NCI-H446 (cell line): ENCODE measurements around the gene KCNC2.

Experiments used
- DNase-seq, 2 experiments: peaks; one replicate each; lab custom pipeline; 2025; lab: John Stamatoyannopoulos, UW

KCNC2 gene

DNA sequence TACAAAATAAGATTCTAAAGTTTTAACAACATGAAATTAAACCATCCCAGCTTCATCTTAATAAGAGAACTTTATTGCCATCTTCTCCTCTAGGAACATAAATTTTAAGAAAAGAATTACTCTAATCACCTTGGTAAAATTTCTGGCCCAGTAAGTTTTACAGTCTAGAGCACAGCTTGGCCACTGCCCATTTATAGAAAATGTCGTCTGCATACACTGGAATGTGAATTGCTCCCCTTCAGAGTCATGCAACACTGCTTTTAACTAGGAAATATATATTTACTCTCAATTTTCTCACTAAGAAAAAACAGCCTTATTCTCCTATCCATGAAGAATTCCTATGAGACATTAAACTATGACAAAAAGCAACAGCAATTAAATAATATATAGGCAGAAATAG is 48.2 kb downstream of the KCNC2 start:
- DNase-seq, result no peak

DNA sequence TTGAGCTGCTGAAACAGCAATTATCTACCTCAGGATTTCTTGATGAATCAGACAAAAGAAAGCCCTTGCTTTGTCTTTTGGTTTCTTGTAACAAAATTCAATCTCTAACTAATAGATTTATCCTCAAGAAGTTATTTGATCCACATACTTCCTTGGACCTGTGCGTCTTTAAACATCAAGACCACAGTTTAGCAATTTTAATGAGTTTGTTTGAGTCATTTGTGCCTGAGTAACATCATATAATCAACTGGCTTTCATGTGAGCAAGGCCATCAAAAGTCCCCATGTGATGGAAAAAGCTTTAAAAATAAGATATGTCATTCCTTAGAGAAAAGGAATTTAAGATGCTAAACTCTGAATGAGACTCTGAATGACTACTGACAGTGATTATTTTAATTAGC is 52.3 kb downstream of the KCNC2 start:
- DNase-seq, result no peak

DNA sequence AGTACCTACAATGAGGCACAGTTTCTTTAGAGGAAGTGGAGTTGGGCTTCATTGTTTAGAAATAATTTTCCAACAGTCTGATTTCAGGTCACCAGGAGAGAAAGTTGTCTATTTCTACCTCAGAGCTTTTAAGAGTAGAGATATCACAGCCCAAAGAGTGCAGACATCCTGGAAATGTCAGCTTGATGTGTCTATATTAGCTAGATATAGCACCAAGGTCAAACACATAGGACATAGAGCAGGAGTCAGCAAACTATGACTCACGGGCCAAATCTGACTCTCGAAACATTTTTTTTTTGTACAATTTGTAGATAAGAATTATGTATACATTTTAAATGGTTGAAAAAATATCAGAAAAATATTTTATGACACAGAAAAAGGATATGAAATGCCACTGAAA is 53.7 kb downstream of the KCNC2 start:
- DNase-seq, result no peak

DNA sequence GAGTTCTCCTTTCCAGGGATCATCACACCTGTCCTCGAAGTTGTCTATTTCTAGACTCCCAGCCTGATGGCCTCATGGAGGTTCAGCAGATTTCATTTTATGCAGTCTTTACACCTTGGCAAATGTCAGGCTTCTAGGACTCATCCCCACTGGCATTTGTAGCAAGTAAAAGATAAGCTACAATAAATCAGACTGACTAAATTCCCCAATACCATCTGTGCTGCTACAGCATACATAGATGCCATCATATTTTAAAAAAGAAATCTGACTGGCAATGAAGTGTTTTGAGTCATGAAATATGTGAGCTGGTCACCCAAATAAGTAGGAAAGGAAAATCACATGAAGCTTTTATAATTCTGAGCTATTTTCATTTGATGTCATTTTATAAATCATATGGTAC is 55.3 kb downstream of the KCNC2 start:
- no peak for DNase-seq

DNA sequence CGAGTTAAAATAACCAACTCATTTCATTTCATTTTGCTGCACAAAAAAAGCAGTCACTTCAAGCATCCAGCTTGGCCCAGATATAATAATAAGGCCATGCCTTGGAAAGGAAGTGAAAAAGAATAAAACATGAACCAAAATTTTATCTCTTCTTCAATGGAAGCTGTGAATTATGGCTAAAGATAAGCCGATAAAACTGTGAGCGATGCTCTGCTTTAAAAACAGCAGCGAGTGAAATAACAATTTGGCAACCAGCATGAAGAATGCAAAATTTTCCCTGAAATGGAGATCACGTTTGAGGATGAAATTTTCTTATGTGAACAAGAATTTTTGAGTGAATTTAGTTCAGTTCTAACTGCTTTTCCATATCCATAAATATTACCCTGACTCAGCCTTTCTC is 70.4 kb downstream of the KCNC2 start:
- no peak for DNase-seq

DNA sequence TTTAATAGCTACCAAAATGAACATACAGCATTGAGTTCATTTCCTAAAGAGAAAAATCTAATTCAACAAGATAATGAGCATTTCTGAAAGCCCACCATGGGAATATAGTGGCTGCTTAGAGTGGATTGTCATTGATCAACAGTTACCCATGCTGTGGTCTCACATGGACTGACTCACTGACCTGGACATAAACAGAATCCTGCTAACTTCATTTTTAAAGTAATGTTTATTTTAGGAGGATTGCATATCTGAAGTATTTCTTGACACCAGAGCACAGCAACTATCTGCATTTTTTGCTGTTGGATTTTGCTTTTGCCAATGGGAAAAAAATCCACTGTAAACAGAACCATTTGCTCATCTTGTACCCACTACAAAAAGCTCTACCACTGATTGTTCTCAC is 71.7 kb downstream of the KCNC2 start:
- no peak for DNase-seq

DNA sequence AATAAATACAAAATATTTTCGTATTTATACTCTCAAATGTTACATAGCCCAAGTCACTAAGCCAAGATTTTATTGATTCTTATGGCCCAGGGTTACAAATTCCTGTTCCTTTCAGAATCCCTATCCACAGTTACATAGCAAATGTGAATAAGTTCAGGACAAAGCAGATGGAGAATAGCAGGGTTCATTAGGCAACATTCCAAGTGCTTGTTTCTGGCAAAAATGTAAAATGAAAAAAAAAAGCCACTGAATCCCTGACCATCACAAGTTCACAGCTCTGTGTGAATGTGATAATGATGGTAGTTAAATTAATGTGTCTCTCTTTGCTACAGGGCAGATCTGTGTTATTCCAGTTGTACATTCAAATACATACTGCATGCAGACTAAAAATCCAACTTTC is 74.6 kb downstream of the KCNC2 start:
- DNase-seq, result peak; percentile 55 to 83

DNA sequence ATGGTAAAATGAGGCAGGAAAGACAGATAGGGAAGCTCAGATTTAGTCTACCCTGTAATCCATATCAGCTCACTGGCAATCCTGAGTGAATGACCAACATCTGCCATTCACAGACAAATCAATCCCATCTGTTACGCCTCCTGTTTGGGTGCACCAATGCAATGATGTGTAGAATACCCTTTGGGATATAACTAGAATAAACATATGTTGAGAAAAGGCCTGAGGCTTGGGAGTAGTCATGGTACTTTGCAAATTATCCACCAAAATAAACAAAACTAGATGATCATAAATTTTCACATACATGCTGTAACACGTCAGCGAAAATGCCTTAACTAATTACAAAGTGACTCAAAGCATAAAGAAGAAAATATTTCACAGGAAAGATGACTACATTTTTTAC is 78.8 kb downstream of the KCNC2 start:
- DNase-seq, result peak; percentile 33 to 83

DNA sequence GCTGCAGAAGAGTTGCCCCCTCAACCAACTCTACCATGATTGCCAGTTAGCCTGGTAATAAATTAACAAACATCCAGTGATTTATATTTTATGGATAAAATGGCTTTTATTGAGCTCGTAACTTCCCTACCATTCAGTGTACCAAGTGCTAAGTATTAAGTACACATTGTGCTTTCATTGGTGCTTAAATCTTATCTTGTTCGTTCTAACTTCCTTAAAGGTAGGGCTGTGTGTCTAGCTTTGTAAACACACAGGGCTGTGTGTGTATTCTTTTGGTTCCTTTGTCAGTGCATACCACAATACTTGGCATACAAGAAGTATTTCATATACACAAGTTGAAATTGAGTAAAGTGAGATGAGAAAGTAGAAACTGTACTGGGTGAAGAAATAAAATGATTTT is 80.4 kb downstream of the KCNC2 start:
- DNase-seq, result no peak

DNA sequence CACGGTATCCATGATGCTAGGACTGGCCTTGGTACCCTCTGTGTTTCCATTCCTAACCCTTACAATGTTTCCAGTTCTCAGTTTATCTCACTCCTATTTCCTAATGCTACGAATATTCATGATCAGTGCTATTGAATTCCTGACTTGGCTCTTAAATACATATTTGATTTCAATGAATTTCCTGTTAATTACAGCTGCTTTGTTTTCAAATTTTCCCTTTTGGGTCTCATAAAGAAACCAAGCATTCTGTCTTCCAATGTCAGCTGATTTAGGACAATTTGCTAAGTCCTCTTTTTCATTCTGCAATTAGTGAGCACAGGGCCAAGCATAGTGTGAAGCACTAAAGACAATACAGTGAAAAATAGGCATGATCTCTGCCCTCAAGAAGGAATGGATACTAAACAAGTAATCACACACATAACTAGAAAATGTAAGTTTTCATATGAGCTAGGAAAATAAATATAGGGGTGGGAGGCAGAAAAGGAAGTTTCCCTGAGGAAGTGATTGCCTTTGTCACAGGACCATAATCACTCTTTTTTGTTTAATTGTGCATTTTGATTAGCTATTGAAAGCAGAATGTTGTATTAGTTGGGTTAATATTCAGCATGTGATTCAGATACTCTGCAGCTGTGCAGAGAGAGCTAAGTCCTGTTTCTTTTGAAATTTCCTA is 88.5 kb downstream of the KCNC2 start:
- no peak for DNase-seq

DNA sequence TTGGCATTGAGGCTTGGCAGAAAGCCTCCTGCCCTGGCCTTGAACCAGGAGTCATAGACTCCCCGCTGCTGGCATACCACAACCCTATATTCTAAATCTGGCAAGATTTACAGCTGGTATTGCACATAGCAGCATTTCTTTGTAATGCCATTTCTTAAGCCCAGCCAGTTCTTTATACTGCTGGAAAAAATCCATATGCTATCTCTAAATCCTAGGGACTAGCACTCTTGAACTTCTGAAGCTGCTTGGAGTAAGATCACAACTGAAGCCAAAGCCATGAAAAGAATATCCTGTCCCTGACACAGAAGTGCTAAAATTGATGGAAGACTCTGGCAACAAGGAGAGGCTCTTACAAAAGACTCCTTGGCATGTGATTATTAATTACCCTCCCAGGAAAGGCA is 89.3 kb downstream of the KCNC2 start:
- DNase-seq, result peak; percentile 64 to 96

DNA sequence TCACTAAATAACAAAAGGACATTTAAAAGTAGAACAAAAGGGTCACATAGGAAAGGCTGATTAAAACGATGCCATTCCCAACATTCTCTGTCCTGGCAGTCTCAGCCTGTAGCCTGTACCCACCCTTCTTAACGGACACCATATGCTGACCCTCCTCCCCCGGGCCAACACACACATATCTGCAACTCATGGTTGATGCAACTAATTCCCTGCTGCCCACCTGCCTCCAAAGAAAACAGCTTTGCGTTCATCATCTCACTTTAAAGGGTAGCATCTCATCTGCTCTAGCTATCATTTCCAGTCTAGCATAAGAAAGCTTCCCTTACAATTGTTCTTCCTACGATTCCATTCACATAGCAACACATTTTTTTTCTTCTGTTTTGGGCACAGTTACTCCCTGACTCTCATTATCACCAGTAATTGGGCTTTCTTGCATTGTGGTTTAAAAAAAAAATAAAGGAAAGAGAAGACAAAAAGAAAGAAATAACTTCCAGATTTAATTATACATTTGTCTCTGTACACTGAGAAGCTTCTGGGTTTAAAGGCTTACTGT is 92.9 kb downstream of the KCNC2 start:
- DNase-seq, result peak in 1 of 2 experiments; percentile 44

DNA sequence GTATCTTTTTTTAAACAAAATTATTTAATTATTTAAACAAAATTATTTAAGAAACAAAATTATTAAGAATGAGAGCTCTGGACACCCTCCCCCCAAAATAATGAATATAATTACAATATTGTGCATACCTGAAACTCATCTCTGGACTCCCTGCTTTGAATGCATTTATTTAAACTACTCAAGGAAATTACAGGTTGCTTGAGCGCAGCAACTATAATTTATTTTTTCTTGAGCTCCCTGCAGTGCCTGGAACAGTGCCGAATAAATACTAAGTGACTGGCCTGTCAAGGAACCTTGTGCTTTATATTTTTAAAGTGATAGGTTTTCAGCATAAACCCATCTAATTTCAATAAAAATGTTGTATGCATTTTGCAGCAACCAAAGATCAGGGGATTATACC is 93.9 kb downstream of the KCNC2 start:
- no peak for DNase-seq

DNA sequence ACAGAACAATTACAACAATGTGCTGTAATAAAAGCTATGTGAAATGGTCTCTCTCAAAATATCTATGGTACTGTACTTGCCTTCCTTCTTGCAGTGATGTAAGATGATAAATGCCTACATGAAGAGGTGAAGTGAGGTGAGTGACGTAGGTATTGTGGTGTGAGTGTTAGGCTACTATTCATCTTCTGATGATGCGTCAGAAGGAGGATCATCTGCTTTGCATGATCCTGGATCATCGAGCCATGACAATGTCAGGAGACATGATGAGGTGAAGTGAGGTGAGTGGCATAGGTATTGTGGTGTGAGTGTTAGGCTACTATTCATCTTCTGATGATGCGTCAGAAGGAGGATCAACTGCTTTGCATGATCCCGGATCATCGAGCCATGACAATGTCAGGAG is 105.8 kb downstream of the KCNC2 start:
- no peak for DNase-seq

DNA sequence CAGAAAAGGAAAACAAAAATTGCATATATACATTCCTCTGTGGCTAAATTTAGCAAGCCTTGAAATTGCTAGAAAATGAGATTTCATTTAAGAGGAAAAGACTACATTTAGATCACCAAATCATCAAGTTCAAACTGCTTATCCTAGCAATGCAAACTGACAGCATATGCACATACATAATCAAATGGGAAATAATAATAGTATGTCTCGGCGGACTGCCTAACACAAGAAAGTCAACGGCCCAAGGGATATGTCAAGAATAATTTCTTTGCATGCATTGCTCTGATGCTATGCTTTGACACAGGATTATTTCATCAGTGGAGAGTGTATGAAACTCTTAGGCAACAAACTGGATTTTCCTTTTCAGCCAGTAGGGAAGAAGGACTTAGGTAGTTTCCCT is 107.9 kb downstream of the KCNC2 start:
- no peak for DNase-seq

DNA sequence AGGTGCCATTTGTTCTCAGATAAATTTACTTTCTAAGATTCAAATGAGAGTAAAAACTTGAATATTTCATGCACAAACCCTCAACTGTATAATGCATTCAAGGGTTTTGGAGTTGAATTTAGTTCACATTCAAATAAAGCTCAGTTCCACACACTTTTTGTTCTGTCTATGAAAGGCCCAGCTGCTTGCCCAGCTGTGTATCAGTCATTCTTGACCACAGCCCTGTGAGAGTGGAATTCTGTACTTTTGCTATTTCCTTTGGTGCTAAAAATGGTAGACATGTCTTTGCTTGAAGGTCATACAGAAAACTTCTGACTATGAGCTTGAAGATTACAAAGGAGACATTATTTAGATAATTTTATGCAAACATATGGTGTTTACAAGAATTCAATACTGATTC is 110.4 kb downstream of the KCNC2 start:
- DNase-seq, result no peak

DNA sequence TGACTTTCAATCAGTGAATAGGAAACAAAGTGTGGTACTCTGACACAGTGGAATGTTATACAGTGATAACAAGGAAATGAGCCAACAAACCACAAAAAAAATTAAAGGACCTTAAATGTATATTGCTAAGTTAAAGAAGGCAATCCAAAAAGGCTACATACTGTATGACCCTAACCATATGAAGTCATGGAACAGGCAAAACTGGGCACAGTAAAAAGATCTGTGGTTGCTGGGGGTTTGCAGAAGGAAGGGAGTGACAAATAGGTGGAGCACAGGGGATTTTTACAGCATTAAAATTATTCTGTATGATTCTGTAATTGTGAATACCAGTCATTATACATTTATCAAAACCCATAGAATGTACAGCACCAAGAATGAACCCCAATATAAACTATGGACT is 112.6 kb downstream of the KCNC2 start:
- DNase-seq, result no peak

DNA sequence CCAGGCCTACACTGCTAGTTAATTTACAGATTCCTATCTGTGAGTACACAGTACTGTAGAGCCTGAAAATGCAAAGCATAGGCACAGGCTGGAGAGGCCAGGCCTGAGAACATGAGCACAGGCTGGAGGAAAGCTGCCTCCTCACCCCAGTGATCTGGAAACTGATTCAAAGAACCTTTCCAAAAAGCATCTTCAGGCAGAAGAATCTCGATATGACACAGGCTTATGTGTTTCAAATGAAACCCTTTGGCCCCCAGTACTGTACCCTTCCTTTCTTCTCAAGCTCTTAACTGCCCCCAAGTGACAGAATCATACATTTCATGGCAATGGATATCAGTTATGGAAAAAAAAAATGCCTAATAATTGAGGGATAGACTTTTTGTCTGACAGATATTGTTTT is 122.0 kb downstream of the KCNC2 start:
- peak; percentile 81 to 94 for DNase-seq

DNA sequence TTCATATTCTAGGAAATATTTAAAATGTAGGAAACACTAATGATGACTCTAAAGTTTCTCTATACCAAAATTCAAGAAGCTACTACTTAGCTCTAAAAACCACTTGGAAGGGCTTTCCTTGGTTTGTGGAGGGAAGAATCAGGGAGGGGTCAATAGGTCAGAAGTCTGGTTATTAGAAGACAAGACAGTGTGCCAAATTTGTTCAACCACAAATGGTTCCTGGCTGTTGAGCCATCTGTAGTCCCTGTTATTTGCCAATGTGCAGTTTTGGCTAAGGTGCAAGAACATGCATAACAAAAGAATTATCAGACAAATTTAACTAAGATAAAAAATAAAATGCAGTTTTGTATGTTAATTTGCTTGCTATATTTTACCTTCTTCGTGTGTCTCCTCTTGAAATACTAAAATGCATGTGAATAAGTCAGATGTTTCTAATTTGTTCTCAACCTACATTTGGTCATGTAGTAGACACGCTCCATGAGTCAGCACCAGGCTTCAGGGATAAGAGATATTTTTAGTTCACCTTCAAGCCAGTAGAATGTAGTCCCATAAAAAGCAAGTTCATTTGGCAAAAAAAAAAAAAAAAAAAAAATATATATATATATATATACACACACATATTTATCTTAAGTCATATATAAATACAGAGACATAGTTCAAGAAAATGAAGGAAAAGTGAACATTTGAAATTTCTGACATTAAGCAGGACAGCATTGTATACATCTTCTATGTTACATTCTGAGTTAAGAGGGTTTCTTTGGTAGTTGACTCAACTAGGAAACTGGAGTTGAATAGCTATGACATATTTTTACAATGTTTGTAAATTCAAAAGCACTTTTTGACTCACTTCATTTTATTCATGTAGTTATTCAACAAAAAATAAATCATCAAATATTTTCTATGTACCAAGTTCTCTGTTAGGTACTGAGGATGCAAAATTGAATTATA is 123.3 kb downstream of the KCNC2 start:
- peak; percentile 80 to 92 for DNase-seq

DNA sequence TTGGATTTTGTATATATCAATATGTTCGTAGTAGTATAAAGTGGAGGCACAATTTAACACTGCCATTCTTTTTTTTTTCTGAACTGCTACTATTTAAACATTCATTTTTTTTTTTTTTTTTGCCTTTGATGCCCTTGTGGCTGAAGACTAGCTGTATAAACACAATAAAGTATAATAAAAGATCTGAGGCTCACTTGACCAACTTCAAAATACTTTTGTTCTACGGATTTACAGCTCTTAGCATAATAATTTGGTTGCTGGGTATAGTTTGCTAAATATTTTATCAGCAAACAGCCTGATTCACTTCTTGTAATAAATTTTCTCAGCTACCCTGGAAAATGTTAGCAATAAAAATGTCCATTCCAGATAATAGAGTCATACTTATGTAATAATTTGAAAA is 128.3 kb downstream of the KCNC2 start:
- DNase-seq, result no peak

DNA sequence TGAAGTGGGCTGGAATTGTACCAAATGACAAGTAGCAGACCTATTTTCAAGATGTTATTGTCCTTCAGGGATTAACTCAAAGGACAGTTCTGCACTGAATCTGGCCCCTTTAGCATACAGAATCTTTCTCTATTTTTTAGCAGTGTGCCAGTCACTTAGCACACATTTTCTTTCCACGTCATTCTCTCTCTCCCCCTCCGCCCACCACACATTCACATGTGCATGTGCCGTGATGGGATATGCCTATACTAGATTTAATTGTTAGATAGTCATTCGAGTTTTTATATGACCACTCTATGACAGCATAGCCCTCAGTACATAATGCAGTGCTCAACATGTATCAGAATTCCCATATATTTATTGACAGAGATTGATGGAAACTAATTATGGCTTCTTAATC is 129.1 kb downstream of the KCNC2 start:
- no peak for DNase-seq

DNA sequence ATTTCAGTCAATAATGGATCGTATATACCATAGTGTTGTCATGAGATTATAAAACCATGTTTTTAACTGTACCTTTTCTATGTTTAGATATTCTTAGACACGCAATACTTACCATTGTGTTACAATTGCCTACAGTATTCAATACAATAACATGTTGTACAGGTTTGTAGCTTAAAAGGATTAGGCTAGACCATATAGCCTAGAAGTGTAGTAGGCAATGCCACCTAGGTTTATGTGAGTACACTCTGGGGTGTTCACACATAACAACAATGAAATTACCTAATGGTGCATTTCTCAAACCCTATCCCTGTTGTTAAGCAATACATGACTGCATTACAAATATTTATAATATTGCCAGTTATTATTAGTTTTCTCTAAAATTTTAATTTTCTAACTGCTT is 144.2 kb downstream of the KCNC2 start:
- DNase-seq, result no peak

DNA sequence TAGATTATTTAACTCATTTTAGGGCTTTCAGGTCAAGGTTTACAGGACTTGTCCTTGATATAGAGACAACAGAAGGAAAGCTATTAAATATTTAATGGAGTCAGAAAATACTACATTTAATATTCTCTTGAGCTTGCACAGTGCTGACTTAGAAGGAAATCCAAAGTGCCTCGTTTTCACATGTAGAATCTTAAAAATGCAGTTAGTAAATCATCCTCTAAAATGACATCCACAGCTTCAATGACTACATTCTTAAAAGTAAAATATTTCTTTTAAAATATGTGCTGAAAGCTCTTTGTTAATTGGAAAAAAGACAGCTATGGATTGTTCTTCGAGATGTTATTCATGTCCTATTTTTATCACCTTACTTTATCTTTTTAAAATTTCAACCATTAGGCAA is 146.9 kb downstream of the KCNC2 start:
- DNase-seq, result no peak
